HG02970 (cell line): ENCODE results near the gene SRGAP3.

Experiments
- ATAC-seq: cut with Tn5 transposase; IDR thresholded peaks from one replicate; pipeline ENCODE4 v1.9.1; 2021; ENCODE audit warnings: mild to moderate bottlenecking, moderate library complexity, moderate number of reproducible peaks; ENCODE audit not compliant: unreplicated experiment, low FRiP score

SRGAP3 gene

GRCh38 chr3:8997151-8997550, 252.3 kb downstream of the SRGAP3 start:
- no peak for ATAC-seq

- ATAC-seq: no peak
These were observed 252.7 kb downstream of the SRGAP3 start for GRCh38 chr3:8996681-8997121.

- ATAC-seq: no peak
These were observed 253.2 kb downstream of the SRGAP3 start for GRCh38 chr3:8996216-8996615.

GRCh38 chr3:8994226-8994625, 255.2 kb downstream of the SRGAP3 start:
- ATAC-seq: no peak

- no peak for ATAC-seq
These were observed 256.1 kb downstream of the SRGAP3 start for GRCh38 chr3:8993331-8993730.

GRCh38 chr3:8992854-8993253, 256.6 kb downstream of the SRGAP3 start:
- ATAC-seq: no peak

- ATAC-seq: no peak
These were observed 257.2 kb downstream of the SRGAP3 start for GRCh38 chr3:8992199-8992598.

GRCh38 chr3:8990266-8991215, 258.9 kb downstream of the SRGAP3 start:
- no peak for ATAC-seq

GRCh38 chr3:8988791-8989558, 260.5 kb downstream of the SRGAP3 start:
- ATAC-seq: no peak

GRCh38 chr3:8988384-8988655, 261.1 kb downstream of the SRGAP3 start:
- ATAC-seq: no peak

GRCh38 chr3:8987645-8988383, 261.6 kb downstream of the SRGAP3 start:
- no peak for ATAC-seq

- no peak for ATAC-seq
These were observed 262.2 kb downstream of the SRGAP3 start for GRCh38 chr3:8987226-8987625.

GRCh38 chr3:8986741-8987140, 262.7 kb downstream of the SRGAP3 start:
- ATAC-seq: no peak

GRCh38 chr3:8985876-8986275, 263.6 kb downstream of the SRGAP3 start:
- no peak for ATAC-seq

GRCh38 chr3:8985411-8985831, 264.0 kb downstream of the SRGAP3 start:
- ATAC-seq: no peak

GRCh38 chr3:8984526-8984925, 264.9 kb downstream of the SRGAP3 start:
- ATAC-seq: no peak

GRCh38 chr3:8984081-8984480, 265.4 kb downstream of the SRGAP3 start:
- ATAC-seq: no peak

- ATAC-seq: no peak
These were observed 265.9 kb downstream of the SRGAP3 start for GRCh38 chr3:8983591-8983990.

- no peak for ATAC-seq
These were observed 266.4 kb downstream of the SRGAP3 start for GRCh38 chr3:8983026-8983425.

- no peak for ATAC-seq
These were observed 266.9 kb downstream of the SRGAP3 start for GRCh38 chr3:8982509-8982908.

- no peak for ATAC-seq
These were observed 267.7 kb downstream of the SRGAP3 start for GRCh38 chr3:8981700-8982099.
